Upper lobe of left lung (tissue), 6 donors: ENCODE results near the gene OR4K17. TPM values are rescaled to one million over a fixed set of nuclear protein-coding genes. Genes with fewer than 3 reads are reported as not detected.
"Not testable (repeated sequence)": the region's sequence is repeated elsewhere in the genome, so short reads cannot be mapped to it uniquely, and the experiment has no call there.

Experiments
- ATAC-seq, 2 donors: fragments of 200-7000 bp; cut with Tn5 transposase; one replicate each; pipeline ENCODE4 v1.9.1; 2022; ENCODE audit warnings: mild to moderate bottlenecking in 2 of 2, moderate library complexity in 2 of 2; ENCODE audit not compliant: low FRiP score in 2 of 2
- DNase-seq, 2 donors: peaks; one replicate each; pipeline ENCODE4 v3.0.0-alpha.2; 2019 to 2020
- H3K27ac ChIP-seq, 4 donors: fragments of 200-600 bp; sonication (generic); one replicate each; pipeline ENCODE4 v1.5.1; 2016 to 2019
- H3K27me3 ChIP-seq, 4 donors: fragments of 200-600 bp; sonication (generic); one replicate each; pipeline ENCODE4 v1.5.1; 2017 to 2019
- H3K36me3 ChIP-seq, 4 donors: fragments of 200-600 bp; sonication (generic); one replicate each; pipeline ENCODE4 v1.5.1; 2016 to 2019
- H3K4me1 ChIP-seq, 4 donors: fragments of 200-600 bp; sonication (generic); one replicate each; pipeline ENCODE4 v1.5.1; 2018 to 2019
- H3K4me3 ChIP-seq, 4 donors: fragments of 200-600 bp; sonication (generic); one replicate each; pipeline ENCODE4 v1.5.1; 2017 to 2019; ENCODE audit warnings: mild to moderate bottlenecking in 2 of 4, moderate library complexity in 1 of 4
- H3K9me3 ChIP-seq, 4 donors: fragments of 200-600 bp; sonication (generic); one replicate each; pipeline ENCODE4 v1.5.1; 2018 to 2019
- CTCF ChIP-seq, 6 experiments: fragments of 450-650 bp in 4 of 6; fragments of 200-600 bp in 2 of 6; sonication (generic) in 2 of 6; IDR thresholded peaks; one replicate each; pipeline ENCODE4 v1.5.1; 2016 to 2019; ENCODE audit warnings: antibody characterized with exemption in 6 of 6
- EP300 ChIP-seq, 4 donors: sonication (generic); formaldehyde crosslinking; IDR thresholded peaks; one replicate each; pipeline ENCODE4 v1.5.1; 2017; ENCODE audit warnings: antibody characterized with exemption in 4 of 4, control low read depth in 2 of 4
- POLR2A ChIP-seq, 4 donors: fragments of 450-650 bp; IDR thresholded peaks; one replicate each; pipeline ENCODE4 v1.5.1; 2016 to 2017; ENCODE audit warnings: antibody characterized with exemption in 4 of 4, mild to moderate bottlenecking in 2 of 4
- POLR2AphosphoS5 ChIP-seq, 2 donors: sonication (generic); formaldehyde crosslinking; IDR thresholded peaks; one replicate each; pipeline ENCODE4 v1.5.1; 2017; ENCODE audit warnings: antibody characterized with exemption in 2 of 2
- small RNA-seq, 4 donors: library from RNA; depleted of rRNA; stranded (forward); fragments of <200 nt; gene quantifications; one replicate each; pipeline ENCODE3, GENCODE V24; 2016
- total RNA-seq, 6 donors: library from RNA; depleted of rRNA in 4 of 6; stranded (reverse); fragments of >200 nt in 4 of 6; gene quantifications; one replicate each; pipeline versions ENCODE4 v1.1.0 to v1.2.1, GENCODE V29; 2016 to 2021
- donor health status: DM: no; HTN: no; CAD: no; lungs with moderate emphysema.
- donor health status: DM: no; HTN: yes; CAD: no; lungs with severe emphysema.

The OR4K17 gene
- total RNA-seq, 6 donors from 2014 or later: not detected

- H3K4me3 ChIP-seq: no peak overlapping the region
- TF ChIP-seq EP300 (IDR thresholded peaks at IDR 0.05) (no peak), POLR2A (IDR thresholded peaks at IDR 0.05) (no peak), CTCF (IDR thresholded peaks at IDR 0.05) (no peak), POLR2AphosphoS5 (IDR thresholded peaks at IDR 0.05) (no peak)
- ATAC-seq (no peak), DNase-seq (no peak)
- H3K9me3 ChIP-seq: peaks cover 0 to 14% (median 5%) of the 10 kb centered on the region in 4 donors
- H3K4me1 ChIP-seq: no peaks in the 10 kb centered on the region
- H3K27me3 ChIP-seq: no peaks in the 10 kb centered on the region
- H3K36me3 ChIP-seq: no peaks in the 10 kb centered on the region
- H3K27ac ChIP-seq: no peak overlapping the region
These were observed 53.9 kb downstream of the OR4K17 start for GRCh38 chr14:20164462-20164861.

- Histone ChIP-seq H3K4me3 (no peak overlapping the region), H3K27ac (no peak overlapping the region), H3K36me3 (no peaks in the 10 kb centered on the region), H3K27me3 (no peaks in the 10 kb centered on the region), H3K4me1 (no peaks in the 10 kb centered on the region), H3K9me3 (peaks cover 0 to 14% (median 5%) of the 10 kb centered on the region in 4 donors)
- DNase-seq (no peak), ATAC-seq (no peak)
- TF ChIP-seq EP300 (IDR thresholded peaks at IDR 0.05) (no peak), POLR2AphosphoS5 (IDR thresholded peaks at IDR 0.05) (no peak), POLR2A (IDR thresholded peaks at IDR 0.05) (no peak), CTCF (IDR thresholded peaks at IDR 0.05) (no peak)
These were observed 56.6 kb downstream of the OR4K17 start for GRCh38 chr14:20167091-20167490.

- H3K36me3 ChIP-seq, H3K4me1 ChIP-seq, H3K27me3 ChIP-seq, DNase-seq, ATAC-seq, H3K27ac ChIP-seq, H3K4me3 ChIP-seq, H3K9me3 ChIP-seq: not testable (repeated sequence)
These were observed 59.3 kb downstream of the OR4K17 start for GRCh38 chr14:20169852-20170251.

Small RNA genes within 50 kb of the gene (small RNA-seq; reads per million reads assigned to genes)
- gene RNA5SP380: 0 reads per million in 4 donors

Other genes with a start within 250 kb of the OR4K17 start
- gene OR4K2, start 235.6 kb upstream of the OR4K17 start, total RNA-seq: not detected
- gene OR4K5, start 190.1 kb upstream of the OR4K17 start, total RNA-seq: not detected
- gene OR4K1, start 179.8 kb upstream of the OR4K17 start, total RNA-seq: not detected
- not detected for gene OR4K15, start 135.1 kb upstream of the OR4K17 start, total RNA-seq
- not detected for gene OR4Q2, start 108.6 kb upstream of the OR4K17 start, total RNA-seq
- gene OR4K14, start 91.4 kb upstream of the OR4K17 start, total RNA-seq: not detected
- gene OR4K13, start 74.7 kb upstream of the OR4K17 start, total RNA-seq: not detected
- not detected for gene OR4L1, start 50.7 kb upstream of the OR4K17 start, total RNA-seq
- gene OR4N5, start 28.1 kb downstream of the OR4K17 start, total RNA-seq: not detected
- gene OR11G2, start 80.2 kb downstream of the OR4K17 start, total RNA-seq: not detected
- gene OR11H6, start 113.0 kb downstream of the OR4K17 start, total RNA-seq: not detected
- not detected for gene OR11H7, start 118.2 kb downstream of the OR4K17 start, total RNA-seq
- gene OR11H4, start 128.5 kb downstream of the OR4K17 start, total RNA-seq: not detected
- gene TTC5, start 195.2 kb downstream of the OR4K17 start, total RNA-seq: 10 to 100 TPM in 4 of 6 donors, 1 to 10 TPM in 2; 8.1 to 28.4 (median 17.7) TPM
- 10 to 100 TPM; 27.1 to 50.5 (median 44.7) TPM for gene CCNB1IP1, start 222.5 kb downstream of the OR4K17 start, total RNA-seq
- gene PARP2, start 232.9 kb downstream of the OR4K17 start, total RNA-seq: 10 to 100 TPM; 11.6 to 31.4 (median 17.6) TPM